SK-N-SH (cell line): ENCODE measurements around the gene ROBO3. TPM values are rescaled to one million over a fixed set of nuclear protein-coding genes. Genes with fewer than 3 reads are reported as not detected.

Experiments used
- CTCF ChIA-PET: fragments of 300-600, 350-600 bp; formaldehyde crosslinking; extraction: SDS; loops from one replicate; lab custom pipeline; 2021; lab: Yijun Ruan, JAX
- POLR2A ChIA-PET: fragments of 350-600 bp; sonication (Branson Sonifier 250); formaldehyde crosslinking; extraction: SDS; loops from one replicate; lab custom pipeline; 2020; ENCODE audit warnings: antibody characterized with exemption, inconsistent platforms; lab: Yijun Ruan, JAX
- DNase-seq: peaks from one replicate; pipeline ENCODE4 v3.0.0; 2012
- H2AFZ ChIP-seq: fragments of 200-600 bp; sonication (generic); 2 replicates; pipeline ENCODE4 v1.8.1; 2016; ENCODE audit warnings: antibody characterized with exemption, mild to moderate bottlenecking, low read depth
- H3F3A ChIP-seq: fragments of 200-600 bp; sonication (generic); replicated peaks from 2 replicates; pipeline ENCODE3; 2016; ENCODE audit warnings: antibody characterized with exemption, mild to moderate bottlenecking; ENCODE audit not compliant: insufficient read depth
- H3K27ac ChIP-seq, 2 experiments: fragments of 200-500 bp in 1 of 2; fragments of 200-600 bp in 1 of 2; sonication (Bioruptor generic) in 1 of 2; sonication (generic), shearing (Covaris generic) in 1 of 2; 2 replicates each; pipeline versions ENCODE4 v1.5.1 to v1.6.1; 2014 to 2016; ENCODE audit warnings: low read depth in 2 of 2, inconsistent platforms in 1 of 2, low read length in 1 of 2, mild to moderate bottlenecking in 1 of 2, mixed read lengths in 1 of 2
- H3K27me3 ChIP-seq: fragments of 200-600 bp; sonication (generic), shearing (Covaris generic); 2 replicates; pipeline ENCODE4 v1.6.1; 2016; ENCODE audit warnings: mixed run types; ENCODE audit not compliant: insufficient read depth
- H3K36me3 ChIP-seq, 2 experiments: fragments of 200-500 bp in 1 of 2; fragments of 200-600 bp in 1 of 2; sonication (Bioruptor generic) in 1 of 2; sonication (generic) in 1 of 2; replicated peaks in 1 of 2; 2 replicates each; pipeline versions ENCODE3 to v1.5.1; 2014 to 2016; ENCODE audit warnings: low read length in 1 of 2, mild to moderate bottlenecking in 1 of 2; ENCODE audit not compliant: insufficient read depth in 2 of 2, control insufficient read depth in 1 of 2
- H3K4me1 ChIP-seq, 2 experiments: fragments of 200-500 bp in 1 of 2; fragments of 200-600 bp in 1 of 2; sonication (Bioruptor generic) in 1 of 2; sonication (generic), shearing (Covaris generic) in 1 of 2; 2 replicates each; pipeline versions ENCODE4 v1.5.1 to v1.6.1; 2014 to 2016; ENCODE audit warnings: low read depth in 1 of 2, low read length in 1 of 2, mixed run types in 1 of 2; ENCODE audit not compliant: insufficient read depth in 2 of 2, control insufficient read depth in 1 of 2
- H3K4me2 ChIP-seq: fragments of 200-600 bp; sonication (generic), shearing (Covaris generic); 2 replicates; pipeline ENCODE4 v1.6.1; 2017; ENCODE audit warnings: mixed run types
- H3K4me3 ChIP-seq, 2 experiments: fragments of 200-500 bp in 1 of 2; fragments of 200-600 bp in 1 of 2; sonication (Bioruptor generic) in 1 of 2; sonication (generic), shearing (Covaris generic) in 1 of 2; 2 replicates each; pipeline versions ENCODE4 v1.5.1 to v1.8.1; 2014 to 2016; ENCODE audit warnings: low read depth in 2 of 2, inconsistent platforms in 1 of 2, low read length in 1 of 2, mild to moderate bottlenecking in 1 of 2, mixed read lengths in 1 of 2, moderate library complexity in 1 of 2
- H3K79me2 ChIP-seq: fragments of 200-600 bp; sonication (generic); 2 replicates; pipeline ENCODE4 v1.8.1; 2017; ENCODE audit warnings: mild to moderate bottlenecking; ENCODE audit not compliant: insufficient read depth
- H3K9ac ChIP-seq: fragments of 200-600 bp; sonication (generic); 2 replicates; pipeline ENCODE4 v1.6.1; 2017; ENCODE audit warnings: mixed run types
- H3K9me2 ChIP-seq: fragments of 200-600 bp; sonication (generic); 2 replicates; pipeline ENCODE4 v1.6.1; 2017; ENCODE audit warnings: mixed run types
- H3K9me3 ChIP-seq: fragments of 200-600 bp; sonication (generic); 2 replicates; pipeline ENCODE4 v1.6.1; 2017; ENCODE audit warnings: mixed run types, mild to moderate bottlenecking, moderate library complexity
- H4K20me1 ChIP-seq: fragments of 200-600 bp; sonication (generic); 2 replicates; pipeline ENCODE4 v1.6.1; 2017; ENCODE audit warnings: mild to moderate bottlenecking, mixed run types; ENCODE audit not compliant: insufficient read depth
- EP300 ChIP-seq, 2 experiments: IDR thresholded peaks; 2 replicates each; pipeline versions ENCODE4 v1.4.0 to v1.6.1; 2012; ENCODE audit warnings: borderline replicate concordance in 1 of 2, low read depth in 1 of 2, low read length in 1 of 2
- FOSL2 ChIP-seq: IDR thresholded peaks from 2 replicates; pipeline ENCODE4 v1.4.0; 2012; ENCODE audit warnings: low read depth, mild to moderate bottlenecking, moderate library complexity, borderline replicate concordance
- IRF3 ChIP-seq: fragments of 150-350 bp; IDR thresholded peaks from 2 replicates; pipeline ENCODE4 v1.6.1; 2016; ENCODE audit warnings: mild to moderate bottlenecking, low read depth, low read length
- MEF2A ChIP-seq: IDR thresholded peaks from 2 replicates; pipeline ENCODE4 v1.4.0; 2012; ENCODE audit warnings: low read depth, borderline replicate concordance
- MXI1 ChIP-seq: IDR thresholded peaks from 2 replicates; pipeline ENCODE4 v1.6.1; 2012; ENCODE audit warnings: mild to moderate bottlenecking, low read depth, low read length, improper control_type of control experiment
- NFIC ChIP-seq: IDR thresholded peaks from 2 replicates; pipeline ENCODE4 v1.4.0; 2012; ENCODE audit warnings: borderline replicate concordance
- NRF1 ChIP-seq: IDR thresholded peaks from 2 replicates; pipeline ENCODE4 v1.6.1; 2012; ENCODE audit warnings: low read depth, mild to moderate bottlenecking, low read length
- POLR2AphosphoS5 ChIP-seq: IDR thresholded peaks from 2 replicates; pipeline ENCODE4 v1.6.1; 2012; ENCODE audit warnings: low read depth, low read length
- RAD21 ChIP-seq: IDR thresholded peaks from 2 replicates; pipeline ENCODE4 v1.6.1; 2012; ENCODE audit warnings: mild to moderate bottlenecking, low read length
- REST ChIP-seq: IDR thresholded peaks from 2 replicates; pipeline ENCODE4 v1.6.1; 2012; ENCODE audit warnings: mild to moderate bottlenecking, low read depth, low read length, moderate library complexity
- RXRA ChIP-seq: IDR thresholded peaks from 2 replicates; pipeline ENCODE4 v1.4.0; 2012; ENCODE audit warnings: low read depth, mild to moderate bottlenecking, borderline replicate concordance
- SMC3 ChIP-seq: IDR thresholded peaks from 2 replicates; pipeline ENCODE4 v1.6.1; 2012; ENCODE audit warnings: low read depth, low read length, improper control_type of control experiment
- TCF12 ChIP-seq: IDR thresholded peaks from 2 replicates; pipeline ENCODE4 v1.4.0; 2012
- USF2 ChIP-seq: fragments of 150-350 bp; IDR thresholded peaks from 2 replicates; pipeline ENCODE4 v1.6.1; 2017; ENCODE audit warnings: antibody characterized with exemption, low read length, low read depth, borderline replicate concordance
- YY1 ChIP-seq: IDR thresholded peaks from 2 replicates; pipeline ENCODE4 v1.4.0; 2012; ENCODE audit warnings: low read depth, mild to moderate bottlenecking
- WGBS: methylation state at CpG from one replicate; pipeline ENCODE4 v1.1.6; 2017; ENCODE audit warnings: low lambda C conversion rate; 5-methylcytosine and 5-hydroxymethylcytosine counted together
- polyA plus RNA-seq, 3 experiments: library from polyadenylated mRNA; depleted of rRNA; stranded (reverse); fragments of >200 nt; gene quantifications; 2 replicates each; pipeline ENCODE4 v1.2.3, GENCODE V29; 2012

The ROBO3 gene
- polyA plus RNA-seq, 1 of the 3 experiments (the other 2 are of a cell fraction) = 59.8 TPM

- no peaks in the 10 kb centered on the region for H3K9me3 ChIP-seq
- H3K4me1 ChIP-seq = peaks cover under 1 to 12% of the 10 kb centered on the region in 2 experiments; a peak in 1 of 4 replicates
- H3K4me2 ChIP-seq = no peak overlapping the region
- no peak overlapping the region for H3K4me3 ChIP-seq
- H3K79me2 ChIP-seq = no peaks in the 10 kb centered on the region
- POLR2A ChIA-PET = interaction anchor here (1.1 kb wide), 1 partner anchor 42 kb away, joined by 3 read pairs; the partner anchor contains the start of gene MSANTD2
- 81% methylated on average over 4 of the region's 4 CpGs for WGBS
- H3F3A ChIP-seq = peaks cover 6% of the 10 kb centered on the region
- TF ChIP-seq YY1 (no peak), RAD21 (no peak), POLR2AphosphoS5 (no peak), MEF2A (no peak), USF2 (no peak), SMC3 (no peak), IRF3 (no peak), FOSL2 (no peak), EP300 (IDR thresholded peaks at IDR 0.05; ENCODE audit: borderline replicate concordance in 1 of 2, low read depth in 1 of 2, low read length in 1 of 2) (no peak), NFIC (no peak), REST (no peak), TCF12 (no peak), MXI1 (no peak), RXRA (no peak), NRF1 (no peak)
- TF ChIP-seq, all 33 proteins: peak for 0
- Histone ChIP-seq H3K27me3 (peaks cover 36% of the 10 kb centered on the region; the same call in 1 of the 2 replicates), H3K27ac (no peak overlapping the region), H4K20me1 (no peaks in the 10 kb centered on the region), H2AFZ (no peak overlapping the region), H3K36me3 (no peaks in the 10 kb centered on the region), H3K9ac (no peak overlapping the region), H3K9me2 (no peaks in the 10 kb centered on the region)
- no peak for DNase-seq
- CTCF ChIA-PET = interaction anchor here (0.7 to 17.8 kb wide), 4 partner anchors 26 to 463 kb away, joined by 3 to 220 read pairs (median 8); partner anchors contain the start of gene ROBO3
Measured at GRCh38 chr11:124842305-124842704, 22.9 kb upstream of the ROBO3 start.
